ENCODE data around the gene RARG. TPM values are rescaled to one million over a fixed set of nuclear protein-coding genes. Genes with fewer than 3 reads are reported as not detected.

Gene RARG
- total RNA-seq, 1 experiment from 2014 or later: 11.1 TPM

GRCh38 chr12:53244337-53244736 is 12.3 kb upstream of the RARG start:
- no peak for DNase-seq (ENCODE audit: low read depth)

GRCh38 chr12:53241623-53242412 is 9.8 kb upstream of the RARG start:
- no peak for DNase-seq (ENCODE audit: low read depth)

GRCh38 chr12:53239643-53240258 is 7.7 kb upstream of the RARG start:
- DNase-seq (ENCODE audit: low read depth): no peak

- DNase-seq (ENCODE audit: low read depth): no peak
These were observed 4.6 kb upstream of the RARG start for GRCh38 chr12:53236443-53237111.

GRCh38 chr12:53235742-53236442 is 3.9 kb upstream of the RARG start:
- no peak for DNase-seq (ENCODE audit: low read depth)

- DNase-seq (ENCODE audit: low read depth): no peak
These were observed 3.2 kb upstream of the RARG start for GRCh38 chr12:53235164-53235563.

GRCh38 chr12:53234271-53234914 is 2.4 kb upstream of the RARG start:
- no peak for DNase-seq (ENCODE audit: low read depth)

GRCh38 chr12:53233671-53234121 is 1.7 kb upstream of the RARG start:
- no peak for DNase-seq (ENCODE audit: low read depth)

GRCh38 chr12:53232646-53233461 is 845 bp upstream of the RARG start:
- DNase-seq (ENCODE audit: low read depth): peak; percentile 55

- no peak for DNase-seq (ENCODE audit: low read depth)
These were observed 413 bp downstream of the RARG start for GRCh38 chr12:53231671-53231920.

- no peak for DNase-seq (ENCODE audit: low read depth)
These were observed 1.7 kb downstream of the RARG start for GRCh38 chr12:53230108-53230845.

- no peak for DNase-seq (ENCODE audit: low read depth)
These were observed 2.6 kb downstream of the RARG start for GRCh38 chr12:53229454-53229853.

- DNase-seq (ENCODE audit: low read depth): no peak
These were observed 4.2 kb downstream of the RARG start for GRCh38 chr12:53227836-53228235.

- no peak for DNase-seq (ENCODE audit: low read depth)
These were observed 4.7 kb downstream of the RARG start for GRCh38 chr12:53227341-53227740.

GRCh38 chr12:53226815-53227214 is 5.2 kb downstream of the RARG start:
- no peak for DNase-seq (ENCODE audit: low read depth)

- DNase-seq (ENCODE audit: low read depth): no peak
These were observed 6.2 kb downstream of the RARG start for GRCh38 chr12:53225635-53226424.

- DNase-seq (ENCODE audit: low read depth): no peak
These were observed 6.9 kb downstream of the RARG start for GRCh38 chr12:53224897-53225634.

- no peak for DNase-seq (ENCODE audit: low read depth)
These were observed 7.7 kb downstream of the RARG start for GRCh38 chr12:53224061-53224896.
